GM12875 (cell line): ENCODE results near the gene GPR108.

Experiments used
- H3K4me3 ChIP-seq: one replicate; pipeline ENCODE4 v1.5.1; 2011; ENCODE audit warnings: low read depth, low read length, control low read depth
- CTCF ChIP-seq: IDR thresholded peaks from 2 replicates; pipeline ENCODE4 v1.5.1; 2011; ENCODE audit warnings: low read depth, mild to moderate bottlenecking, control low read depth, inconsistent platforms, low read length, moderate library complexity, borderline replicate concordance; ENCODE audit not compliant: insufficient read depth

The GPR108 gene

GRCh38 chr19:6707658-6708018, 29.7 kb downstream of the GPR108 start:
- no peak for TF ChIP-seq CTCF
- no peak overlapping the region for H3K4me3 ChIP-seq

GRCh38 chr19:6707011-6707657, 30.2 kb downstream of the GPR108 start:
- no peak for TF ChIP-seq CTCF
- no peak overlapping the region for H3K4me3 ChIP-seq

GRCh38 chr19:6706633-6706958, 30.8 kb downstream of the GPR108 start:
- no peak for TF ChIP-seq CTCF

GRCh38 chr19:6705931-6706632, 31.3 kb downstream of the GPR108 start:
- TF ChIP-seq CTCF, result no peak
- no peak overlapping the region for H3K4me3 ChIP-seq

More at GRCh38 chr19:6706633-6706958, 30.8 kb downstream of the GPR108 start:
- no peak overlapping the region for H3K4me3 ChIP-seq

GRCh38 chr19:6700586-6701316, 36.6 kb downstream of the GPR108 start:
- no peak for TF ChIP-seq CTCF
- H3K4me3 ChIP-seq, result no peak overlapping the region

- no peak for TF ChIP-seq CTCF
- H3K4me3 ChIP-seq, result no peak overlapping the region
Observed at GRCh38 chr19:6699935-6700334, 37.4 kb downstream of the GPR108 start.
